H9 (cell line): ENCODE data around the gene DLK2. TPM values are rescaled to one million over a fixed set of nuclear protein-coding genes. Genes with fewer than 3 reads are reported as not detected.

Experiments
- DNase-seq: peaks from one replicate; pipeline ENCODE4 v3.0.0-alpha.2; 2017
- H2AFZ ChIP-seq: one replicate; pipeline ENCODE4 v1.6.1; 2013; ENCODE audit warnings: mild to moderate bottlenecking, low read length, control low read depth, moderate library complexity
- H2AK5ac ChIP-seq: 2 replicates; pipeline ENCODE4 v1.6.1; 2013; ENCODE audit warnings: low read length, control low read depth, mixed read lengths; ENCODE audit not compliant: insufficient read length
- H2BK120ac ChIP-seq: one replicate; pipeline ENCODE4 v1.6.1; 2013; ENCODE audit warnings: low read depth, mild to moderate bottlenecking, low read length, control low read depth, inconsistent platforms; ENCODE audit not compliant: poor library complexity, severe bottlenecking
- H2BK12ac ChIP-seq: 2 replicates; pipeline ENCODE4 v1.6.1; 2013; ENCODE audit warnings: low read length, control low read depth, mixed read lengths, low read depth; ENCODE audit not compliant: insufficient read length
- H2BK15ac ChIP-seq: 2 replicates; pipeline ENCODE4 v1.6.1; 2013; ENCODE audit warnings: low read depth, low read length, control low read depth
- H2BK20ac ChIP-seq: one replicate; pipeline ENCODE4 v1.6.1; 2013; ENCODE audit warnings: low read depth, mild to moderate bottlenecking, low read length, control low read depth, inconsistent platforms; ENCODE audit not compliant: poor library complexity, severe bottlenecking
- H2BK5ac ChIP-seq: 2 replicates; pipeline ENCODE4 v1.6.1; 2013; ENCODE audit warnings: low read length, control low read depth, mixed read lengths; ENCODE audit not compliant: insufficient read length
- H3K14ac ChIP-seq: 2 replicates; pipeline ENCODE4 v1.6.1; 2013; ENCODE audit warnings: low read length, control low read depth; ENCODE audit not compliant: insufficient read depth
- H3K18ac ChIP-seq: 2 replicates; pipeline ENCODE4 v1.6.1; 2013; ENCODE audit warnings: low read depth, mild to moderate bottlenecking, mixed read lengths, low read length, control low read depth; ENCODE audit not compliant: insufficient read length
- H3K23ac ChIP-seq: 2 replicates; pipeline ENCODE4 v1.6.1; 2013; ENCODE audit warnings: low read length, control low read depth, mixed read lengths, low read depth; ENCODE audit not compliant: insufficient read length
- H3K23me2 ChIP-seq: 2 replicates; pipeline ENCODE4 v1.6.1; 2013; ENCODE audit warnings: low read depth, mild to moderate bottlenecking, mixed read lengths, low read length, control low read depth; ENCODE audit not compliant: insufficient read length, poor library complexity, severe bottlenecking
- H3K27ac ChIP-seq: 2 replicates; pipeline ENCODE4 v1.5.1; 2013; ENCODE audit warnings: low read length, control low read depth, mixed read lengths, low read depth; ENCODE audit not compliant: insufficient read length
- H3K27me3 ChIP-seq: 2 replicates; pipeline ENCODE4 v1.6.1; 2013; ENCODE audit warnings: low read length, control low read depth, inconsistent platforms; ENCODE audit not compliant: insufficient read depth
- H3K4ac ChIP-seq: 2 replicates; pipeline ENCODE4 v1.6.1; 2013; ENCODE audit warnings: low read depth, mild to moderate bottlenecking, control low read depth, inconsistent platforms, low read length, moderate library complexity
- H3K4me1 ChIP-seq: 2 replicates; pipeline ENCODE4 v1.6.1; 2013; ENCODE audit warnings: low read length, control low read depth, inconsistent platforms; ENCODE audit not compliant: insufficient read depth
- H3K4me2 ChIP-seq: 2 replicates; pipeline ENCODE4 v1.6.1; 2013; ENCODE audit warnings: low read length, control low read depth, mixed read lengths; ENCODE audit not compliant: insufficient read length, insufficient read depth
- H3K56ac ChIP-seq: 2 replicates; pipeline ENCODE4 v1.6.1; 2013; ENCODE audit warnings: low read depth, mild to moderate bottlenecking, mixed read lengths, low read length, control low read depth; ENCODE audit not compliant: insufficient read length
- H3K79me1 ChIP-seq: 2 replicates; pipeline ENCODE4 v1.6.1; 2013; ENCODE audit warnings: low read depth, mild to moderate bottlenecking, moderate library complexity, low read length, control low read depth, inconsistent platforms; ENCODE audit not compliant: insufficient read depth, poor library complexity, severe bottlenecking
- H3K79me2 ChIP-seq: 2 replicates; pipeline ENCODE4 v1.6.1; 2013; ENCODE audit warnings: low read length, control low read depth, inconsistent platforms; ENCODE audit not compliant: insufficient read depth
- H3K9ac ChIP-seq: 2 replicates; pipeline ENCODE4 v1.6.1; 2013; ENCODE audit warnings: low read length, control low read depth, mixed read lengths; ENCODE audit not compliant: insufficient read length; ENCODE audit errors: extremely low read depth
- H3K9me3 ChIP-seq: one replicate; pipeline ENCODE4 v1.6.1; 2013; ENCODE audit warnings: low read depth, low read length, inconsistent platforms; ENCODE audit not compliant: control insufficient read depth
- H3T11ph ChIP-seq: one replicate; pipeline ENCODE4 v1.6.1; 2013; ENCODE audit warnings: mild to moderate bottlenecking, low read length, control low read depth, inconsistent platforms
- H4K20me1 ChIP-seq: one replicate; pipeline ENCODE4 v1.6.1; 2013; ENCODE audit not compliant: control insufficient read depth, insufficient read length, insufficient read depth
- H4K5ac ChIP-seq: 2 replicates; pipeline ENCODE4 v1.6.1; 2013; ENCODE audit warnings: low read depth, mild to moderate bottlenecking, mixed read lengths, low read length, control low read depth; ENCODE audit not compliant: insufficient read length
- H4K8ac ChIP-seq: replicated peaks from 2 replicates; pipeline ENCODE4 v1.6.1; 2013; ENCODE audit warnings: low read length, control low read depth, mixed read lengths, low read depth; ENCODE audit not compliant: insufficient read length
- H4K91ac ChIP-seq: 2 replicates; pipeline ENCODE4 v1.6.1; 2013; ENCODE audit warnings: low read depth, mild to moderate bottlenecking, moderate library complexity, mixed read lengths, low read length, control low read depth; ENCODE audit not compliant: insufficient read length
- H3K27ac Mint-ChIP-seq, 3 experiments: 2 replicates in 2 of 3; 3 replicates in 1 of 3; pipeline ENCODE4 v1.8.0; 2020 to 2021; ENCODE audit warnings: mixed read lengths in 3 of 3, mild to moderate bottlenecking in 1 of 3, moderate library complexity in 1 of 3
- H3K27me3 Mint-ChIP-seq: 2 replicates; pipeline ENCODE4 v1.8.0; 2021; ENCODE audit warnings: low read depth, mild to moderate bottlenecking, moderate library complexity, mixed read lengths
- H3K36me3 Mint-ChIP-seq, 3 experiments: 2 replicates in 2 of 3; 3 replicates in 1 of 3; pipeline ENCODE4 v1.8.0; 2020 to 2021; ENCODE audit warnings: low read depth in 3 of 3, mixed read lengths in 3 of 3; ENCODE audit not compliant: insufficient read depth in 1 of 3
- H3K4me1 Mint-ChIP-seq, 2 experiments: 2 replicates each; pipeline ENCODE4 v1.8.0; 2020; ENCODE audit warnings: mixed read lengths in 2 of 2
- H3K4me3 Mint-ChIP-seq, 2 experiments: 2 replicates in 1 of 2; 3 replicates in 1 of 2; pipeline ENCODE4 v1.8.0; 2020 to 2021; ENCODE audit warnings: mild to moderate bottlenecking in 2 of 2, mixed read lengths in 2 of 2, moderate library complexity in 1 of 2
- H3K9me3 Mint-ChIP-seq, 2 experiments: 2 replicates in 1 of 2; 3 replicates in 1 of 2; pipeline ENCODE4 v1.8.0; 2020; ENCODE audit warnings: mild to moderate bottlenecking in 2 of 2, mixed read lengths in 2 of 2, moderate library complexity in 1 of 2
- CTCF ChIP-seq: fragments of 200-600 bp; sonication (generic); conservative IDR thresholded peaks from 3 replicates; pipeline ENCODE4 v1.8.0; 2021; ENCODE audit warnings: antibody characterized with exemption, mild to moderate bottlenecking
- WGBS: extraction: QIAGEN DNeasy Blood & Tissue Kit; methylation state at CpG from one replicate; pipeline ENCODE4 v1.1.7; 2013; ENCODE audit warnings: missing lambda C conversion rate, low lambda C conversion rate, mixed read lengths; ENCODE audit not compliant: insufficient read length; ENCODE audit errors: extremely low coverage; 5-methylcytosine and 5-hydroxymethylcytosine counted together
- total RNA-seq: library from RNA; stranded (reverse); gene quantifications from 2 replicates; pipeline ENCODE4 v1.2.1, GENCODE V29; 2021

DLK2 gene
- total RNA-seq, 1 experiment from 2014 or later, result 0.96 TPM

- no peak overlapping the region for H3K18ac ChIP-seq
- no peak overlapping the region for H3K4me2 ChIP-seq
- peaks cover 4% of the 10 kb centered on the region for H4K20me1 ChIP-seq
- Mint-ChIP-seq H3K27me3 (peaks cover 30% of the 10 kb centered on the region), H3K4me3 (no peak overlapping the region), H3K9me3 (no peaks in the 10 kb centered on the region; a peak in 2 of 5 replicates), H3K36me3 (peaks cover 0 to 40% (median 37%) of the 10 kb centered on the region in 3 experiments; a peak in 5 of 7 replicates), H3K4me1 (peaks cover 9 to 11% of the 10 kb centered on the region in 2 experiments), H3K27ac (no peak overlapping the region; a peak in 1 of 7 replicates)
- no peak overlapping the region for H4K5ac ChIP-seq
- H2BK120ac ChIP-seq, result no peak overlapping the region
- H2BK12ac ChIP-seq, result no peak overlapping the region
- no peak overlapping the region for H3K9ac ChIP-seq
- no peak overlapping the region for H2BK5ac ChIP-seq
- no peak for TF ChIP-seq CTCF
- H4K8ac ChIP-seq, result no peak overlapping the region
- no peak overlapping the region for H2AFZ ChIP-seq
- no peak overlapping the region for H4K91ac ChIP-seq
- DNase-seq, result no peak
- no peak overlapping the region for H3K23ac ChIP-seq
- H2BK15ac ChIP-seq, result no peak overlapping the region
- H3K9me3 ChIP-seq, result no peaks in the 10 kb centered on the region
- H3K4ac ChIP-seq, result no peak overlapping the region
- H3K79me1 ChIP-seq, result no peaks in the 10 kb centered on the region
- no peak overlapping the region for H2AK5ac ChIP-seq
- no CpG with 5 or more reads among the region's 8 CpGs for WGBS
- H3K56ac ChIP-seq, result no peak overlapping the region
- no peaks in the 10 kb centered on the region for H3K79me2 ChIP-seq
- H3K23me2 ChIP-seq, result peaks cover 14% of the 10 kb centered on the region
- no peak overlapping the region for H3K14ac ChIP-seq
- no peak overlapping the region for H2BK20ac ChIP-seq
- no peak overlapping the region for H3T11ph ChIP-seq
- H3K27me3 ChIP-seq, result peaks cover 12% of the 10 kb centered on the region; the same call in 1 of the 2 replicates
- H3K27ac ChIP-seq, result no peak overlapping the region
- H3K4me1 ChIP-seq, result no peaks in the 10 kb centered on the region
These were observed 3.4 kb downstream of the DLK2 start for GRCh38 chr6:43451939-43452338.
